Calu3 (cell line): ENCODE results near the gene CD93. TPM values are rescaled to one million over a fixed set of nuclear protein-coding genes. Genes with fewer than 3 reads are reported as not detected.

ENCODE experiments used
- BruUV-seq: library from RNA; stranded (reverse); fragments of 400-500 nt; replicated peaks from 2 replicates; lab custom pipeline; 2021; lab: Mats Ljungman, UMichigan
- CTCF ChIA-PET: fragments of 300-600 bp; sonication (Branson Sonifier 250); formaldehyde crosslinking; loops from one replicate; lab custom pipeline; 2022; ENCODE audit warnings: antibody characterized with exemption; lab: Charles Lee
- DNase-seq: peaks from one replicate; pipeline ENCODE4 v3.0.0; 2022
- H3K27ac Mint-ChIP-seq: one replicate; pipeline ENCODE4 v1.8.0; 2022; ENCODE audit warnings: mixed read lengths; ENCODE audit not compliant: unreplicated experiment
- H3K27me3 Mint-ChIP-seq: one replicate; pipeline ENCODE4 v1.8.0; 2022; ENCODE audit warnings: mixed read lengths; ENCODE audit not compliant: unreplicated experiment
- H3K36me3 Mint-ChIP-seq: one replicate; pipeline ENCODE4 v1.8.0; 2022; ENCODE audit warnings: mild to moderate bottlenecking, moderate library complexity, mixed read lengths; ENCODE audit not compliant: insufficient read depth, unreplicated experiment
- H3K4me1 Mint-ChIP-seq: one replicate; pipeline ENCODE4 v1.8.0; 2022; ENCODE audit warnings: mild to moderate bottlenecking, low read depth, mixed read lengths; ENCODE audit not compliant: unreplicated experiment
- H3K4me3 Mint-ChIP-seq: one replicate; pipeline ENCODE4 v1.8.0; 2022; ENCODE audit warnings: mild to moderate bottlenecking, low read depth, moderate library complexity, mixed read lengths; ENCODE audit not compliant: unreplicated experiment
- H3K9me3 Mint-ChIP-seq: one replicate; pipeline ENCODE4 v1.8.0; 2022; ENCODE audit warnings: low read depth, mixed read lengths; ENCODE audit not compliant: unreplicated experiment
- intact Hi-C: fragments of 100-400 bp; cut with micrococcal nuclease; formaldehyde crosslinking; loops from one replicate; pipeline ENCODE4 v1.10.0; 2022; ENCODE audit not compliant: unreplicated experiment
- total RNA-seq: library from RNA; stranded (reverse); gene quantifications from 2 replicates; pipeline ENCODE4 v1.2.3, GENCODE V29; 2022
- TF ChIP-seq, protein P1 (sequence below): fragments of 200-600 bp; IDR thresholded peaks from one replicate; pipeline ENCODE4 v1.8.0; 2022; ENCODE audit warnings: antibody characterized with exemption; ENCODE audit not compliant: unreplicated experiment

The CD93 gene
- total RNA-seq, 1 experiment from 2014 or later = not detected

DNA sequence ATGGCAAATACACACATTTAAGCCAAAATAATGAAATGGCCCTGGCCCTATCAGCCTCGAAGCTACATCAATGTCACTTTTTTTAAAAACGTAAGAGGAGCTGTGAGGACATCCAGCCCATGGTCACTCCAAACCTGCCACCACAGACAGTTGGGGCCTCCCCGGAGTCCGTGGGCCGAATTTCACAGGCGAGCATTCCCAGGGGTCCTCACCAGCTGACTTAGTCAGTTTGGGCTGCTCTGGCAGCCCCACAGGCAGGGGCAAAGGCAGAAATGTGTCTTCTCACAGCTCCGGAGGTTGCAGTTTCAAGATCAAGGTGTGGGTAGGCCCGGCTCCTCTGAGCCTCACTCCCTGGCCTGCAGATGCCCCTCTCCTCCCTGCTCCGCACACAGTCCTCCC lies 25.8 kb upstream of the CD93 start:
- CTCF ChIA-PET = no interaction called here
- no peaks in the 10 kb centered on the region for H3K4me1 Mint-ChIP-seq
- no peaks in the 10 kb centered on the region for H3K9me3 Mint-ChIP-seq
- TF ChIP-seq, protein P1, sequence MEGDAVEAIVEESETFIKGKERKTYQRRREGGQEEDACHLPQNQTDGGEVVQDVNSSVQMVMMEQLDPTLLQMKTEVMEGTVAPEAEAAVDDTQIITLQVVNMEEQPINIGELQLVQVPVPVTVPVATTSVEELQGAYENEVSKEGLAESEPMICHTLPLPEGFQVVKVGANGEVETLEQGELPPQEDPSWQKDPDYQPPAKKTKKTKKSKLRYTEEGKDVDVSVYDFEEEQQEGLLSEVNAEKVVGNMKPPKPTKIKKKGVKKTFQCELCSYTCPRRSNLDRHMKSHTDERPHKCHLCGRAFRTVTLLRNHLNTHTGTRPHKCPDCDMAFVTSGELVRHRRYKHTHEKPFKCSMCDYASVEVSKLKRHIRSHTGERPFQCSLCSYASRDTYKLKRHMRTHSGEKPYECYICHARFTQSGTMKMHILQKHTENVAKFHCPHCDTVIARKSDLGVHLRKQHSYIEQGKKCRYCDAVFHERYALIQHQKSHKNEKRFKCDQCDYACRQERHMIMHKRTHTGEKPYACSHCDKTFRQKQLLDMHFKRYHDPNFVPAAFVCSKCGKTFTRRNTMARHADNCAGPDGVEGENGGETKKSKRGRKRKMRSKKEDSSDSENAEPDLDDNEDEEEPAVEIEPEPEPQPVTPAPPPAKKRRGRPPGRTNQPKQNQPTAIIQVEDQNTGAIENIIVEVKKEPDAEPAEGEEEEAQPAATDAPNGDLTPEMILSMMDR = no peak
- peaks cover 14% of the 10 kb centered on the region for H3K27me3 Mint-ChIP-seq
- BruUV-seq = no TSS peak
- DNase-seq = no peak
- no peak overlapping the region for H3K4me3 Mint-ChIP-seq
- H3K36me3 Mint-ChIP-seq = no peaks in the 10 kb centered on the region
- H3K27ac Mint-ChIP-seq = no peak overlapping the region
- intact Hi-C loops = no loop called here

DNA sequence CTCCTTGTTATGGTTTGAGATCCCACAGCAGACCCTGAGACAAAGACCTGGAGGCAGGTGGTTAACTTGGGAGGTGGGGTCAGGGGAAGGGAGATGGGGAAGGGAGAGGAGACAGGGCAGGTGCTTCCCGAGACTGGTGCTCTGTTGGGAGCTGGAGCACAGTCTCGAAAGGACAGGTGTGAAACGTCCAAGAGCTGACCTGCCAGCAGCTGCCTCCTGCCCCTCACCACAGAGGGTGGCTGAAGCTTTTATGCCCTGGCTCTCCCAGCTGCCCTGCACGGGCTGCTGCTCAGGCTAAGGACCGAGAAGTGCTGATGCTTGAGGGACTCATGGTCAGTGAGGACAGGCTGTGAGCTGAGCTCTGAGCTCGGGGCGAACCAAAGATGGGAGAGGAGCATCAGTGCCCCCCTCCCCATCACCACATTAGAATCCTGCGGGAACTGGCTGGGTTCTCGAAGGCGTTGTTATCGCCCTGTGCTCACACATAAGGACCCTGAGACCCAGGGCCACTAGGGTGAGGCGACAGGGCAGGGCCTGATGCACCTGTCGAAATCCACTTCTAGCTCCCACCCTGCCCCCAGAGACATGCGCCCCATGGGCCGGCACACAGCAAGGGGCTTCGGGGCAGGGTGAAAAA lies 25.3 kb upstream of the CD93 start:
- H3K27me3 Mint-ChIP-seq = peaks cover 14% of the 10 kb centered on the region
- TF ChIP-seq, protein P1 = no peak
- intact Hi-C loops = no loop called here
- no peaks in the 10 kb centered on the region for H3K4me1 Mint-ChIP-seq
- no peaks in the 10 kb centered on the region for H3K9me3 Mint-ChIP-seq
- H3K27ac Mint-ChIP-seq = no peak overlapping the region
- H3K36me3 Mint-ChIP-seq = no peaks in the 10 kb centered on the region
- no peak overlapping the region for H3K4me3 Mint-ChIP-seq
- no peak for DNase-seq
- no TSS peak for BruUV-seq
- CTCF ChIA-PET = no interaction called here

DNA sequence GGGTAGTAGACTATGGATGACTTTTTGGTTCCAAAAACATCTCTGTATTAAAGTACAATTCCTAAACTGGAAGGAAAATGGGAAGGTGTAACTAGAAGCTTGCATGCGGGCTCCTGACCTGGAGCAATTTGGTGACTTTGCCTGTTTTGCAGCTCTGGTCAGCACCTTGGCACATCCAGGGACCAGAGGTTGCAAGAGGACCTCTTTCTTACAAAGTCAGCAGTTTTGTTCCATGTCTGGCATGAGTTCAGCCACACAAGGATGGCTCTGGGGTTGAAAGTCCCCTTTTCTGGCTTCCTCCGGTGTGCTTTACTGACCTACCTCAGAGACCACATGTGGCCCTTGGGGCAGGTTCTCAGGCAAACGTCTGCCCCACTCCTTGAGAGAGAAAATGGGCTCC lies 22.7 kb upstream of the CD93 start:
- Mint-ChIP-seq H3K4me3 (no peak overlapping the region), H3K4me1 (no peaks in the 10 kb centered on the region), H3K27ac (no peak overlapping the region), H3K9me3 (no peaks in the 10 kb centered on the region), H3K36me3 (no peaks in the 10 kb centered on the region), H3K27me3 (peaks cover 14% of the 10 kb centered on the region)
- intact Hi-C loops = no loop called here
- TF ChIP-seq, protein P1 = no peak
- no TSS peak for BruUV-seq
- CTCF ChIA-PET = no interaction called here
- DNase-seq = no peak

DNA sequence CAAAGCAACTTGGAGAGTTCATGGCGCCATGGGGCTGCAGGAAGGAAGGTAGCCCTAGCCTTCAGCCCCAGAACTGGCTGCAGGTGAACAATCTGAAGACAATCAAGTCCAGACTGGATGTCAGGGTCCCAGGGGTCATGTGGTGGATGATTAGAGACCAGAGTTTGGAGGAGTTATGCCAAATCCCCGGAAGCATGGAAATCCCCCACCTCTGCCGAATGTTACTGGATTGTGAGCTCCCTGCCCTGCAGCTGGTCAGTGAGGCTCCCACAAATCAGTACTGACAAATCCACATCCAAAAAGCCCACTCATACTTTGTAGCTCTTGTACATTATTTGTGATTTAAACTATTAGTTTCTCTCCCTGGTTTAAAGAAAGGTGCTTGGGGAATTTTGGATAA lies 21.3 kb upstream of the CD93 start:
- no peak overlapping the region for H3K27ac Mint-ChIP-seq
- CTCF ChIA-PET = no interaction called here
- intact Hi-C loops = no loop called here
- H3K4me1 Mint-ChIP-seq = no peaks in the 10 kb centered on the region
- DNase-seq = no peak
- BruUV-seq = no TSS peak
- H3K36me3 Mint-ChIP-seq = no peaks in the 10 kb centered on the region
- H3K4me3 Mint-ChIP-seq = no peak overlapping the region
- peaks cover 14% of the 10 kb centered on the region for H3K27me3 Mint-ChIP-seq
- no peaks in the 10 kb centered on the region for H3K9me3 Mint-ChIP-seq
- TF ChIP-seq, protein P1 = no peak
